Left lobe of liver (tissue), 2 donors: ENCODE data around the gene KLHL42. TPM values are rescaled to one million over a fixed set of nuclear protein-coding genes. Genes with fewer than 3 reads are reported as not detected.
"Not testable (repeated sequence)": the region's sequence is repeated elsewhere in the genome, so short reads cannot be mapped to it uniquely, and the experiment has no call there.

ENCODE experiments used
- ATAC-seq: fragments of 200-7000 bp; cut with Tn5 transposase; one replicate; pipeline ENCODE4 v1.9.1; 2020; ENCODE audit warnings: mild to moderate bottlenecking, moderate library complexity
- DNase-seq: peaks from one replicate; pipeline ENCODE4 v3.0.0-alpha.2; 2020; ENCODE audit warnings: low spot score
- total RNA-seq: library from RNA; stranded (reverse); gene quantifications from one replicate; pipeline ENCODE4 v1.2.1, GENCODE V29; 2021
- donor health status: DM: no; HTN: no; CAD: no; lungs with moderate emphysema.
- donor health status: DM: no; HTN: yes; CAD: no.

KLHL42 gene
- total RNA-seq, 1 donor from 2014 or later, result 12.2 TPM

GRCh38 chr12:27814411-27814810 lies 34.4 kb downstream of the KLHL42 start:
- no peak for DNase-seq

GRCh38 chr12:27814851-27815591 lies 35.0 kb downstream of the KLHL42 start:
- ATAC-seq (no peak), DNase-seq (no peak)

More at GRCh38 chr12:27814411-27814810, 34.4 kb downstream of the KLHL42 start:
- ATAC-seq, result no peak

- no peak for ATAC-seq
- no peak for DNase-seq
Observed at GRCh38 chr12:27817766-27818165, 37.7 kb downstream of the KLHL42 start.

- DNase-seq (no peak), ATAC-seq (no peak)
Observed at GRCh38 chr12:27818401-27818918, 38.4 kb downstream of the KLHL42 start.

GRCh38 chr12:27820564-27820963 lies 40.5 kb downstream of the KLHL42 start:
- ATAC-seq (no peak), DNase-seq (no peak)

GRCh38 chr12:27821259-27821973 lies 41.4 kb downstream of the KLHL42 start:
- no peak for DNase-seq
- peak; percentile 98 for ATAC-seq

GRCh38 chr12:27822076-27822712 lies 42.2 kb downstream of the KLHL42 start:
- DNase-seq, result no peak
- ATAC-seq, result no peak

- no peak for ATAC-seq
Observed at GRCh38 chr12:27823038-27823437, 43.0 kb downstream of the KLHL42 start.

GRCh38 chr12:27824126-27824842 lies 44.3 kb downstream of the KLHL42 start:
- no peak for DNase-seq
- no peak for ATAC-seq

More at GRCh38 chr12:27823038-27823437, 43.0 kb downstream of the KLHL42 start:
- no peak for DNase-seq

GRCh38 chr12:27826076-27826475 lies 46.0 kb downstream of the KLHL42 start:
- ATAC-seq (no peak), DNase-seq (no peak)

GRCh38 chr12:27828196-27828595 lies 48.2 kb downstream of the KLHL42 start:
- DNase-seq (no peak), ATAC-seq (no peak)

- no peak for DNase-seq
Observed at GRCh38 chr12:27838543-27839185, 58.6 kb downstream of the KLHL42 start.

GRCh38 chr12:27840229-27840999 lies 60.4 kb downstream of the KLHL42 start:
- ATAC-seq (no peak), DNase-seq (no peak)

More at GRCh38 chr12:27838543-27839185, 58.6 kb downstream of the KLHL42 start:
- no peak for ATAC-seq

- ATAC-seq (no peak), DNase-seq (no peak)
Observed at GRCh38 chr12:27841392-27841882, 61.4 kb downstream of the KLHL42 start.

- ATAC-seq (no peak), DNase-seq (no peak)
Observed at GRCh38 chr12:27843714-27844245, 63.7 kb downstream of the KLHL42 start.

- ATAC-seq, result no peak
- DNase-seq, result no peak
Observed at GRCh38 chr12:27844366-27845090, 64.5 kb downstream of the KLHL42 start.

- no peak for DNase-seq
Observed at GRCh38 chr12:27845187-27845586, 65.2 kb downstream of the KLHL42 start.

GRCh38 chr12:27845706-27846105 lies 65.7 kb downstream of the KLHL42 start:
- DNase-seq, ATAC-seq: not testable (repeated sequence)

More at GRCh38 chr12:27845187-27845586, 65.2 kb downstream of the KLHL42 start:
- no peak for ATAC-seq
